Pancreas (tissue), 10 donors: ENCODE results near the gene DNM1. TPM values are rescaled to one million over a fixed set of nuclear protein-coding genes. Genes with fewer than 3 reads are reported as not detected.

Experiments
- ATAC-seq, 4 donors: fragments of 200-7000 bp; cut with Tn5 transposase; one replicate each; pipeline versions ENCODE4 v1.8.0 to v1.9.1; 2020; ENCODE audit warnings: mild to moderate bottlenecking in 4 of 4, moderate library complexity in 4 of 4
- DNase-seq, 6 donors: peaks; one replicate each; pipeline ENCODE4 v3.0.0-alpha.2; 2020
- FAIRE-seq: peaks from 2 replicates; lab custom pipeline; 2012; peaks lifted over from hg19 to GRCh38; lab: Jason Lieb, UNC
- H3K27ac ChIP-seq, 4 donors: fragments of 200-600 bp; sonication (generic); 1 replicate in 3 of 4; 2 replicates in 1 of 4; pipeline versions ENCODE4 v1.5.0 to v1.8.0; 2020
- H3K27me3 ChIP-seq, 4 donors: fragments of 200-600 bp; one replicate each; pipeline ENCODE4 v1.8.0; 2021
- H3K36me3 ChIP-seq, 3 donors: fragments of 200-600 bp; sonication (generic) in 1 of 3; one replicate each; pipeline versions ENCODE4 v1.5.0 to v1.8.0; 2020 to 2021
- H3K4me1 ChIP-seq, 3 donors: fragments of 200-600 bp; one replicate each; pipeline ENCODE4 v1.8.0; 2021
- H3K4me3 ChIP-seq, 4 donors: fragments of 200-600 bp; sonication (generic) in 2 of 4; one replicate each; pipeline versions ENCODE4 v1.5.0 to v1.8.0; 2020 to 2021
- H3K9me3 ChIP-seq, 4 donors: fragments of 200-600 bp; one replicate each; pipeline ENCODE4 v1.8.0; 2021
- CTCF ChIP-seq, 4 donors: fragments of 200-600 bp; sonication (generic) in 3 of 4; IDR thresholded peaks; one replicate each; pipeline versions ENCODE4 v1.5.0 to v1.8.0; 2021; ENCODE audit warnings: antibody characterized with exemption in 4 of 4
- WGBS, 2 donors: extraction: QIAGEN DNeasy Blood & Tissue Kit; methylation state at CpG; one replicate each; pipeline ENCODE4 v1.1.7; 2013; 5-methylcytosine and 5-hydroxymethylcytosine counted together
- intact Hi-C, 3 donors: fragments of 100-400 bp; cut with DNase I; formaldehyde crosslinking; loops; one replicate each; pipeline versions ENCODE4 v1.11.1 to v1.14.2; 2022
- polyA plus RNA-seq, 2 donors: library from polyadenylated mRNA; stranded (reverse); fragments of 200-250 nt; gene quantifications; one replicate each; pipeline ENCODE4 v1.2.3, GENCODE V29; 2013
- total RNA-seq, 6 donors: library from RNA; stranded (reverse); fragmentation: NEBNext Ultra II Directional in 4 of 6; extraction: Animal tissue kit (Norgen Biotek cat#: 25700) in 4 of 6; gene quantifications; one replicate each; pipeline versions ENCODE4 v1.2.1 to v1.2.4, GENCODE V29; 2021 to 2023
- donor health status: healthy with polysubstance abuse.
- donor health status: DM: no; HTN: no; CAD: no; lungs with moderate emphysema.
- donor health status: DM: no; HTN: no; CAD: no.
- donor health status: control.
- donor health status: control.
- donor health status: Bipolar disorder and iron deficiency.
- donor health status: DM: yes; HTN: yes; CAD: no.
- donor health status: DM: no; HTN: no; CAD: no.
- donor health status: DM: no; HTN: no; CAD: no.
- donor health status: DM: yes; HTN: yes; CAD: no.

Gene DNM1
- total and polyA plus RNA-seq, 8 donors = 5.8 to 23.1 (median 12.3) TPM

- TF ChIP-seq CTCF (IDR thresholded peaks at IDR 0.05) = no peak
- H3K27me3 ChIP-seq = no peaks in the 10 kb centered on the region
- no peaks in the 10 kb centered on the region for H3K9me3 ChIP-seq
- H3K4me3 ChIP-seq = no peak overlapping the region
- DNase-seq (peak in 2 of 6 donors; percentile 18 to 42), ATAC-seq (peak in 3 of 4 donors; percentile 9 to 27 (median 13)), FAIRE-seq (no peak)
- H3K4me1 ChIP-seq = no peaks in the 10 kb centered on the region
- no peaks in the 10 kb centered on the region for H3K36me3 ChIP-seq
- WGBS, 2 donors = 74 to 78% methylated on average over 5 to 7 of the region's 7 CpGs
- intact Hi-C loops = no loop called here
- H3K27ac ChIP-seq = no peak overlapping the region
These were observed 39.6 kb downstream of the DNM1 start for GRCh38 chr9:128242828-128243214.

- Histone ChIP-seq H3K4me1 (no peaks in the 10 kb centered on the region), H3K9me3 (no peaks in the 10 kb centered on the region), H3K27me3 (no peaks in the 10 kb centered on the region), H3K4me3 (no peak overlapping the region), H3K36me3 (no peaks in the 10 kb centered on the region), H3K27ac (peak overlapping the region in 1 of 4 donors; percentile 30)
- ATAC-seq (peak in 2 of 4 donors; percentile 16 to 23), DNase-seq (peak in 2 of 6 donors; percentile 26 to 60), FAIRE-seq (no peak)
- TF ChIP-seq CTCF (IDR thresholded peaks at IDR 0.05) = no peak
- intact Hi-C loops = no loop called here
- WGBS, 2 donors = 68 to 75% methylated on average over 12 to 13 of the region's 13 CpGs
These were observed 40.2 kb downstream of the DNM1 start for GRCh38 chr9:128243215-128244018.

- intact Hi-C loops = no loop called here
- Histone ChIP-seq H3K27ac (no peak overlapping the region), H3K36me3 (no peaks in the 10 kb centered on the region), H3K27me3 (no peaks in the 10 kb centered on the region), H3K4me1 (no peaks in the 10 kb centered on the region), H3K4me3 (no peak overlapping the region), H3K9me3 (no peaks in the 10 kb centered on the region)
- FAIRE-seq (no peak), ATAC-seq (no peak), DNase-seq (peak in 1 of 6 donors; percentile 57)
- WGBS, 2 donors = 69 to 77% methylated on average over 13 of the region's 13 CpGs
- no peak for TF ChIP-seq CTCF (IDR thresholded peaks at IDR 0.05)
These were observed 41.1 kb downstream of the DNM1 start for GRCh38 chr9:128244091-128244836.

- Histone ChIP-seq H3K4me1 (no peaks in the 10 kb centered on the region), H3K9me3 (no peaks in the 10 kb centered on the region), H3K4me3 (no peak overlapping the region), H3K27me3 (no peaks in the 10 kb centered on the region), H3K36me3 (no peaks in the 10 kb centered on the region), H3K27ac (no peak overlapping the region)
- intact Hi-C loops = no loop called here
- no peak for TF ChIP-seq CTCF (IDR thresholded peaks at IDR 0.05)
- FAIRE-seq (no peak), DNase-seq (peak in 1 of 6 donors; percentile 72), ATAC-seq (peak in 3 of 4 donors; percentile 41 to 58 (median 56))
- 45 to 57% methylated on average over 11 to 18 of the region's 18 CpGs for WGBS, 2 donors
These were observed 41.7 kb downstream of the DNM1 start for GRCh38 chr9:128244837-128245231.
